Muscle of back (tissue), 11 donors: ENCODE results near the gene OAS2. TPM values are rescaled to one million over a fixed set of nuclear protein-coding genes. Genes with fewer than 3 reads are reported as not detected.
A peak's percentile ranks its signal among the peaks of the same experiment; 100 is the strongest.
"Not testable (repeated sequence)": the region's sequence is repeated elsewhere in the genome, so short reads cannot be mapped to it uniquely, and the experiment has no call there.

ENCODE experiments used
- DNase-seq, 3 donors: peaks; one replicate each; pipeline versions ENCODE4 v3.0.0 to v3.0.0-alpha.2; 2013
- polyA plus RNA-seq, 10 donors: library from polyadenylated mRNA; unstranded; fragments of 120-200 nt; gene quantifications; one replicate each; pipeline ENCODE4 v1.2.1, GENCODE V29; 2013; ENCODE audit not compliant: insufficient read length in 10 of 10

The OAS2 gene
- polyA plus RNA-seq, 10 donors = 1.6 to 6.6 (median 2.7) TPM

DNA sequence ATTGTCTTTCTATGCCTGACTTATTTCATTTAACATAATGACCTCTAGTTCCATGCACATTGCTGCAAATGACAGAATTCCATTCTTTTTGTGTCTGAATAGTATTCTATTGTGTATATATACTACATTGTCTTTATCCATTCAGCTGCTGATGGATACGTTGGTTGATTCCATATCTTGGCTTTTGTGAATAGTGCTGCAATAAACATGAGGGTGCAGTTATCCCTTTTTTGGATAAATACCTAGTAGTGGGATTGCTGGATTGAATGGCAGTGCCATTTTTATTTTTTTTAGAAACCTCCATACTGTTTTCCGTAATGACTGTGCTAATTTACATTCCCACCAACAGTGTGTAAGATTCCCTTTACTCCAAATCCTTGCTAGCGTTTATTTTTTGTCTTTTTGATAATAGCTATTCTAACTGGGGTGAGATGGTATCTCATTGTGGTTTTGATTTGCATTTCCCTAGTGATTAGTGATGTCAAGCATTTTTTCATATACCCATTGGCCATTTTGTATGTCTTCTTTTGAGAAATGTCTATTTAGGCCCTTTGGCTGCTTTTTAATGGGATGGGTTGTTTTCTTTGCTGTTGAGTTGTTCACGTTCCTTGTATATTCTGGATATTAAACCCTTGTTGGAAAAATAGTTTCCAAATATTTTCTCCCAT is 2.3 kb downstream of the OAS2 start:
- DNase-seq = no peak

DNA sequence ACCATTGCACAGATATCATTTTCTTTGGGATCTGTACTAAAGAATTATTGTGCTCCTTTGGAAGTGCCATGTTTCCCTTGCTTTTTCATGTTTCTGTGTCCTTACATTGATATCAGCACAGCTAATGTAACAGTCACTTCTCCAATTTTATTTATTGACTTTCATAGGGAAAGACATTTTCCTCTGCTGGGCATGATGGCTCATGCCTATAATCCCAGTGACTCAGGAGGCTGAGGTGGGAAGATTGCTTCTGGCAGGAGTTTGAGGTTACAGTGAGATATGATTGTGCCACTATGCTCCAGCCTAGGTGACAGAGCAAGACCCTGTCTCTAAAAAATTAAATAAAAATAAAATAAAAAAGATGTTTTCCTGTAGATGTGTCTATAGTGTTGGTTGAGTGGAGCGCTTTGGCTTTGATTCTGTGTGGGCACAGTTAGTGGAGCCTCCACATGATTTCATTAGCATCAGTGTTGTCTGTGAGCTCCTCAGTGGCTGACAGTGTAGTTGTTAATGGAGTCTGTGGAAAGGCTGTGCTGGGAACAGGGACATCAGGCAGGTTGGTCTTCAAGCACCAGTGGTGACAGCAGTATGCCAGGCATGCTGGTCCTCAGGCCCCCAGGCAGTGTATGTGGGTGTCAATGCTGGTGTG is 7.4 kb downstream of the OAS2 start:
- DNase-seq = no peak

DNA sequence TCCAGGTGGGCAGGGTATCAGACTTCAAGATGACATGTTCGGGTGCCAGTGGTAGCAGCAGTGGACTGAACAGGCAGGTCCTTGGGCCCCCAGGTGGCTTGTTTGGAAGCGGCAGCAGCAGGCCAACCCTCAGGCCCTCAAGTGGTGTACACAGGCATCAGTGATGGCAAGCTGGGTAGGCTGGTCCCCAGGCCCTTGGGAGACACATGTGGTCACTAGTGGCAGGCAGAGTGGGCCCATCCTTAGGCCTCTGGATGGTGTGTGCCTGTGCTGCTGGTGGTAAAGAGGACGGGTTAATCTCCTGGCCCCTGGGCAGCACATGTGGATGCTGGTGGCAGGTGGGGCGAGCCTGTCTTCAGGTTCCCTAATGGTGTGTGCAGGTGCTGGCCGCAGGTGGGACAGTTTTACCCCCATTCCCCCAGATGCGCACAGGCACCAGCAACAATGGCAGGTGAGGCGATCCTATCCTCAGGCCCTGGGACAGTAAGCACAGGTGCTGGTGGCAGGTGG is 8.0 kb downstream of the OAS2 start:
- DNase-seq = no peak

DNA sequence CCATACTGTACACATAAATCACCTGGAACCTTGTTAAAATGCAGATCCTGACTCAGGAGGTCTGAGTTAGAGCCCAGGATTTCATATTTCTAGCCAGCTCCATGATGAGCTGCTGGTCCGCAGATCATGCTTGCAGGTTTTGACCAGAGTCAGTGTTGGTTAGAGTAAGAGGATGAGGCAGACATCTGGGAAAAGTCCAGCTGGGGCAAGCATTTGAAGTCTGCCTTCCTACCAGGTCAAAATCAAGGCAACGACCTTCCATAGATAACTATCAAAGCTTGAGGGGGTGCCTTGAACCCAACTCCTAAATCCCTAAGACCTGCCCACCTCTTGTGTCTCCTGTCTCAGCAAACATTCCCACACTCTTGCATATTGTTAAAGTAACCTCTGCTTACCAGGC is 9.2 kb downstream of the OAS2 start:
- no peak for DNase-seq

DNA sequence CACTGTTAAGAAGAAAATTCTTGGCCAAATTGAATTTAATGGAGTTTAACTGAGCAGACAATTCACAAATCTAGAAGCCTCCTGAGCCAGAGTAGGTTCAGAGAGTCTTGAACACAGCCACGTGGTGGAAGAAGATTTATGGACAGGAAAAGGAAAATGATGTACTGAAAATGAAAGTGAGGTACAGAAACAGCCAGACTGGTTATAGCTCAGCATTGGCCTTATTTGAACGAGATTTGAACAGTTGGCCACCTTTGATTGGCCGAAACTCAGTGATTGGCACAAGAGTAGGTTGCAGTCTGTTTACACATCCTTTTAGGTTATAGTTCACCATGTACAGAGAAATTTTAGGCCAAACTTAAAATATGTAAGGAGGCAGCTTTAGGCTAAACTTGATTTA is 9.9 kb downstream of the OAS2 start:
- no peak for DNase-seq

DNA sequence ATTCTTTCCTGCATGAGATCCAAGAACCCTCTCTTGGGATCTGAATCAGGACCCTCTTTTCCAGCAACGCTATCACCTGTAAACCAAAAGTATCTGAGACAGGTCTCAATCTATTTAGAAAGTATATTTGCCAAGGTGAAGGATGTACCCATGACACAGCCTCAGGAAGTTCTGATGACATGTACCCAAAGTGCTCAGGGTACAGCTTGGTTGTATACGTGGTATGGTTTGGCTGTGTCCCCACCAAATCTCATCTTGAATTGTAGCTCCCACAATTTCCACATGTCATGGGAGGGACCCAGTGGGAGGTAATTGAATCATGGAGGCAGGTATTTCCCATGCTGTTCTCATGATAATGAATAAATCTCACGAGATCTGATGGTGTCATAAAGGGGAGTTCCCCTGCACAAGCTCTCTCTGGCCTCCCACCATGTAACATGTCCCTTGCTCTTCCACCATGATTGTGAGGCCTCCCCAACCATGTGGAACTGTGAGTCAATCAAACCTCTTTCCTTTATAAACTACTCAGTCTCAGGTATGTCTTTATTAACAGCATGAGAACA is 10.6 kb downstream of the OAS2 start:
- not testable (repeated sequence) for DNase-seq

DNA sequence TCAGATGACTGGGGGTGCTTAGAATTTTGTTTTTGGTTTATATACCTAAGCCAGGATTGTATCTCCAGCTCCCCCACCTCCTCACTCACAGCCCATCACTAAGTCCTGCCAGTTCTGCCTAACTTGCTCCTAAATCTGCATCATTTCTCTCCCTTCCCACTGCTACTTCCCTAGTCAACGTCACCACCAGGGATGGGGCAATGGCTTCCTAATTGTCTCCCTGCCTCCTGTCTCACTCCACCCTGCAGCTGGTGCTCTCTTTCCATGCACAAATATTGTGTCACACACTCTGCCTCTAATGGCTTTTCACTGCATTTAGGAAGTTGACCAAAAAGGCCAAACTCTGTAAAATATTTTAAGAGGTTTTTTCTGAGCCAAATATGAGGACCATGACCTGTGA is 11.5 kb downstream of the OAS2 start:
- DNase-seq = no peak

DNA sequence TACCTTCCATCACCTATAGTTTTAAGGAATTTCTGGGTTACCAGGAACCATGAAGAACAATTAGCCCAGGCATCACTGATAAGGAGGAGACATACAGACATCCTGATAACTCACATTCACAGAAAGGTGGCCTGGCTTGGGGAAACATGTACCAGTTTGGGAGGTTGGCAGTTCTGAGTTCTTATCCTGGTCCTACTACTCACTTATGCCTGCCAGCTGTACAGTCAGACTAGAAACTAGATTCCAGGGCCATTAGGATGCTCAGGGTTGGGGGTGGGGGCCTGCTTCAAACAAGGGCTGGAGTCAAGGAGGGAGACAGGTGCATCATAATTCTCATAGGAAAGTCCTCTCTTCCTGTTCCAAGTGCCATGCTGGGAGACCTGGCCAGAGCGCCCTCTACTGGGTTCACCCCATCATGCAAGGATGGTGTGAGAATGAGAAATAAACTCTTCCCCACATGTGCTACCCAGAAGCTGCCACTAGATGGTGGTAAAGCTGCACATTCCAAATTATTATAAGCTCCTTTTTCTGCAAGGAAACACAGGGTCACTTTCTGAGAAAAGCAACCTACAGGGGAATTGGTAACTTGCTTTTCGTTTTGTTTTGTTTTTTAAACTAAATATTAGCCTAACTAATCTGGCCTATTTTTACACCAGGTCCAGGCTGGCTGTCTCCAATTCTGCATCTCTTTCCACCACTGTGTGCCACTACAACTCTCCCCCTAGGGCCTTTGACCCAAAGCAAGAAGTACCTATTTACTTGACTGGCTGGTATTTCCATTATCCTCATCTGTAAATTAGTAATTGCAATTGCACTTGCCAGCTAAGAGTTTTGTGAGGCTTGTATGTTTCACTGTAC is 14.5 kb downstream of the OAS2 start:
- DNase-seq = peak; percentile 9 to 67 (median 23)

DNA sequence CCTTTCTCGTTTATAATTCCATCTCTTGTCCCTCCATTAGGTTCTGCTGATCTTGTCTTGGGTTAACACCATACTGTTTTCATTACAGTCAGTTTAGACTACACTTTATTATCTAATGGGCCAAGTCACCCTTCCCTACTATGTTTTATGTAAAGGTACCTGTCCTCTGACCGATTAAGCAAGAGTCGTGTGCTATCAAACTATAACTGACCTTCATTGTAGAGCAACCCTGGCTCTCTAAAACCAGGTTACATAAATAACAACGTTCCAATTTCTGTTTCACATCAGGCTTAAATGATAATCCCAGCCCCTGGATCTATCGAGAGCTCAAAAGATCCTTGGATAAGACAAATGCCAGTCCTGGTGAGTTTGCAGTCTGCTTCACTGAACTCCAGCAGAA is 16.7 kb downstream of the OAS2 start:
- DNase-seq = no peak

DNA sequence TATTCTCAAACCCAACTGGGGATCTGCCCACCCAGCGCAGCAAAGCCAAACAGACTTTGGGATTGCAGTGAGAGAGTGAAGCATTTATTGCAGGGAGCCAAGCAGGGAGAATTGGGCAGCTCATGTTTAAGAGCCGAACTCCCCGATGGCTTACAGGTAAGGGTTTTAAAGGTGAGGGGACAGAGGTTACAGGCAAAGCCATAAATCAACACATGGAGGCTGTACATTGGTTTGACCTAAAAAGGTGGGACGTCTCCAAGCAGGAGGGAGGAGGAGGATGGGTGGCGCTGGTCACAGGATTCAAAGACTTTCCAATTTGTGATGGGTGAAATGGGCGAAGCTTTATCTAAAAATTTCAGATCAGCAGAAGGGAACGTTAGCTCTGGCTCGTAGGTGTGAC is 18.2 kb downstream of the OAS2 start:
- no peak for DNase-seq

DNA sequence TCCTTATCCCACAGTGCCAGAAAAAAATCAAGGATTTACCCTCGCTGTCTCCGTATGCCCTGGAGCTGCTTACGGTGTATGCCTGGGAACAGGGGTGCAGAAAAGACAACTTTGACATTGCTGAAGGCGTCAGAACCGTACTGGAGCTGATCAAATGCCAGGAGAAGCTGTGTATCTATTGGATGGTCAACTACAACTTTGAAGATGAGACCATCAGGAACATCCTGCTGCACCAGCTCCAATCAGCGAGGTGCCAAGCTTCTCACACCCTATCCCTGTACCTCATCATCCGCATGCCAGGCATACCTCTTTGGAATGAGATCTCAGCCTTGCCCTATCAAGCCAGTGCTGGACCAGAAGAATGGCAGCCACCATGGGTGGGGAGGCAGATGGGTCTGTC is 19.2 kb downstream of the OAS2 start:
- no peak for DNase-seq

DNA sequence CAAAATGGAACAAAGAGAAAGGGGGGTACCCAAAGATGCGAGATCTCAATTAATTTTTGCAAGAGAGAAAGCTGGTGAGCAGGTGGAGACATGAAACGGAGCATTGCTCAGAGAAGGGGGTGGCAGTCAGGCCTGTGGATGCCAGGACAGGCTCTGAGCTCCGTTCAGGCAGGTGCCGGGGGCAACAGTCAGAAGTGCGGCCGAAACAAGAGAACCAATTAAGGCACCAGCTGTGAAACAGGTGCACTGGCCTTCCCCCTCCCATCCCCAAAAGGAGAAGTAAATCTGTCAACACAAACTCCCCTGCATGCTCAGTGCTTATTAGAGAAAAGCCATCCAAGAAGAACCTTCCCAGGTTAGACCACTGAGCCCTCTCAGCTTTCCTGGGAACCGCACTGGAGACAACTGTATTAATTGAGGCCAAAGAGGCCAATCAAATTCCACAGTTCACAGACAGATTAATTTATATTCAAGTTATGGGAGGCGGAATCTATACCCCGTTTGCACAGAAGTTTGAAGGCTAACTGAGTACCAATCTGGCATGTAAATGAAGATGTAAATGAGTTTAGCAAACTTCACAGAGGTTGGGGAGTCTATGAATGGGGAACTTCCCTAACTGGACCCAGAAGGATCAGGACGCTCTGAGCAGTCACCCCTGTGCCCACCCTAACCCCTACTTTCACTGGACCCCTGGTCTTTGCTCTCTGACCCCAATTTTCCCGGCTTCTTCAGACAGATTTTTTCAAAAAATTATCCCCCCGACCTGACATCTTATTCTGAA is 20.9 kb downstream of the OAS2 start:
- DNase-seq = no peak

DNA sequence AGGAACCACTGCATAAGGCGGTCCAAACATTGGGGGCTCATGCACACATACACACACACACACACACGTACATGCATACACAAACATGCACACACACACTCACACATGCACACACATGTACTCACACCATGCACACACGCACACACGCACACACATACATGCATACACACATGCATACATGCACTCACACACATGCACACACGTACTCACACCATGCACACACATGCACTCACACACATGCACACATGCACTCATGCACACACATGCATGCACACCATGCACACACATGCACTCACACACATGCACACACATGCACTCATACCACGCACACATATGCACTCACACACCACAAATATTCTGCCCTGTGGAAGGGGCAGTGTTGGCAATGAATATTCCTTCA is 22.1 kb downstream of the OAS2 start:
- no peak for DNase-seq

DNA sequence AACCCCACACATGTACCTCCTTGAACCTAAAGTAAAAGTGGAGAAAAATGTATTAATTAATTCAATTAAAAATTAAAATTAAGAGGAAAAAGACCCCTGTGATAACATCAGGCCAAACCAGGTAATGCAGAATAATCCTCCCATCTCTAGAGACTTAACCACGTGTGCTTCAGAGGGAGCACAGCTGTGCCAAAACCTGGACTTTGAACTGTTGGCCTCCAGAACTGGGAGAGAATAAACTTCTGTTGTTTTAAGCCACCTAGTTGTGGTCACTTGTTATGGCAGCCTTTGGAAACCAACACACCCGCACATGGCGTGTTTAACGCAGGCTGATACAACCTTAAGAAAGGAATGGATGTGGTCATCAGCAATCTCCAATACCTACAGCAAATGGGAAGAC is 23.8 kb downstream of the OAS2 start:
- DNase-seq = peak in 1 of 3 donors; percentile 1

DNA sequence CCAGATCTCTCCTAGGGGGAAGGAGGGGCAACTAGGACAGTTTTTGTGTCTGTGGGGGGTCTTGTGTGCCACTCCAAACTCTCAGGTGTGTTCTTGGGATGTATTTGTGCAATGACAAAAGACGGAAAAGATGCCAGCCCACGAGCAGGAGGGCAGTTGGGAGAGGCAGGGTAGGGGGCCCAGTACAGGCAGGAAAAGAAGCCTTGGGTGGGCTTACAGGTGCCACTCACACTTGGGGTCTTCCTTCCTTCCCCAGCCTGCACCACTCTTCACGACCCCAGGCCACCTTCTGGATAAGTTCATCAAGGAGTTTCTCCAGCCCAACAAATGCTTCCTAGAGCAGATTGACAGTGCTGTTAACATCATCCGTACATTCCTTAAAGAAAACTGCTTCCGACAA is 24.4 kb downstream of the OAS2 start:
- DNase-seq = no peak

DNA sequence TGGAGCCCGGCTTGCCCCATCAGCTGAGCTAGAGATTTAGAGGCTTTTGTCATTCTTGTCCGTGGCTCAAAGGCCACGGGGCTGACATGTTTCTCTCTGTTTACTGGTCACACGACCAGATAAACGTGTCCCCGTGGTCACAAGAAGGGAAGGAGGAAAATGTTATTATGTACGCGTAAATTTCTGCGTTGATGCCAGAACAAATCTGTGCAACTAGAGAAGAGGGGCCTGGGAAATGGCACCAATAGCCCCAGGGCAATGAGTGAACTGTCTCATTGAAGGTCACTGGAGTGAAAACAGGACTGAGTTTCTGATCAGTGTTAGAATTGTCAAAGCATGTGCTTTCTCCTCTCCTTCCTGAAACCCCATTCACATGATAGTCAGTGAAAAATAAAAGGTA is 25.3 kb downstream of the OAS2 start:
- DNase-seq = no peak

DNA sequence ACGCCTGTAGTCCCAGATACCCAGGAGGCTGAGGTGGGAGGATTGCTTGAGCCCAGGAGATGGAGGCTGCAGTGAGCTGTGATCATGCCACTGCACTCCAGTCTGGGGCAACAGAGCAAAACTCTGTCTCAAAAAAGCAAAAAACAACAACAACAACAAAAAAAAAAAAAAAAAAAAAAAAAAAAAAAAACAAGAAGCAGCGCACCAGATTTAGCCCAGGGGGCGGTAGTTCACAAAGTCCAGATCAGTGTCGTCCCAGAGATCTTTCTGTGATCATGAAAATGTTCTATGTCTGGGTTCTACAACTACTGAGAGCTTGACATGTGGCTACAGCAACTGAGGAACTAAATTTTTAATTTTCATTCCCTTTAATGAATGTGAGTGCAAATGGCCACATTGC is 27.4 kb downstream of the OAS2 start:
- DNase-seq = peak in 1 of 3 donors; percentile 16

DNA sequence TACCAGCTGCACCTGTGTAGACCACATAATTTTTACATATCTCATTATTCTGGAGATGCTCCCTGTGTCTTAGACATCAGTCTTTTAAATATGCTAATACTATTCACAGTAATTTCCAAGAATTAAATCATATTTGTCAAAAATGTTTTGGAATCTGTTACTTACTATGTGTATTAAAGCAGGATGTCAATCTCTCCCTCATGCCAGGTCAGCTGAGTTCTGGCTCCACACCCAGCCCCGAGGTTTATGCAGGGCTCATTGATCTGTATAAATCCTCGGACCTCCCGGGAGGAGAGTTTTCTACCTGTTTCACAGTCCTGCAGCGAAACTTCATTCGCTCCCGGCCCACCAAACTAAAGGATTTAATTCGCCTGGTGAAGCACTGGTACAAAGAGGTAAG is 27.9 kb downstream of the OAS2 start:
- no peak for DNase-seq

DNA sequence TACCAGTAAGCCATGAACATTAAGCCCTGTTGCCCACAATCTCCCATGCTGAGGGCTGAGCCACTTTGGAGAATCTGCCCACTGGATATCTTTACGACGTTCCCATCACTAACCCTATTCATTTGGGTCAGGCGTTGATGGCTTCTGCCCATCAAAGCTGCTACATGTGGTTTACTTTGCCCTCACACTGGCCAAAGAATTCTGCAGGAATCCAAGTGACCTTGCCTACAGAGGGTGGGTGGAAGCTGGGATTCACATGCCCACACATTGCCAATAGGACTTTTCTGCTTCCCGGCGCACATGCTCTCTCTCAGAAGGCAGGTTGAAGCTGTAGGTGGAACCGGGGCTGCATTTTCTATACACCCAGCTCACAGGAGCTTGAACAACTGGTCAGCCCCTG is 28.3 kb downstream of the OAS2 start:
- no peak for DNase-seq

DNA sequence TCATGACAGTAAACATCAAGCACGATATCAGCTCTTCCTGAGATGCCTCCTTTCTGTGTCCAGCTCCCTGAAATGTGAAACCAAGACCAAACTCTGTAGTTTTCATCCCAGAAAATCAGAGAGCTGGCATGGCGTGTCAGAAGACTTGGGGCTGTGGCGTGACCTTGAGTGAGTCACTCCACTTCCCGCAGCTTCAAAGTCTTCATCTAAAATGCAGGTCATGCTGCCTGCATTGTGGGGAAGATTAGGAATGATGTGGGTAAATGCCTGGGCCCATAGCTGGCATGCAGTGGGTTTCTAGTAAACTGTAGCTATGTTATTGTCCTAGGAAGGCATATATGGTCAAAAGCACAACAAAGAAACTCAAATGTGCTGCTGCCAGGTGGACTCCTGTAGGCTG is 28.8 kb downstream of the OAS2 start:
- DNase-seq = no peak

DNA sequence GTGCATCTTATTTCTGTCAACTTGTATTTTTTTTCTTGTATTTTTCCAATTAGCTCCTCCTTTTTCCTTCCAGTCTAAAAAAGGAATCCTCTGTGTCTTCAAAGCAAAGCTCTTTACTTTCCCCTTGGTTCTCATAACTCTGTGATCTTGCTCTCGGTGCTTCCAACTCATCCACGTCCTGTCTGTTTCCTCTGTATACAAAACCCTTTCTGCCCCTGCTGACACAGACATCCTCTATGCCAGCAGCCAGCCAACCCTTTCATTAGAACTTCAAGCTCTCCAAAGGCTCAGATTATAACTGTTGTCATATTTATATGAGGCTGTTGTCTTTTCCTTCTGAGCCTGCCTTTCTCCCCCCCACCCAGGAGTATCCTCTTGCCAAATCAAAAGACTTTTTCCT is 32.4 kb downstream of the OAS2 start:
- DNase-seq = no peak

DNA sequence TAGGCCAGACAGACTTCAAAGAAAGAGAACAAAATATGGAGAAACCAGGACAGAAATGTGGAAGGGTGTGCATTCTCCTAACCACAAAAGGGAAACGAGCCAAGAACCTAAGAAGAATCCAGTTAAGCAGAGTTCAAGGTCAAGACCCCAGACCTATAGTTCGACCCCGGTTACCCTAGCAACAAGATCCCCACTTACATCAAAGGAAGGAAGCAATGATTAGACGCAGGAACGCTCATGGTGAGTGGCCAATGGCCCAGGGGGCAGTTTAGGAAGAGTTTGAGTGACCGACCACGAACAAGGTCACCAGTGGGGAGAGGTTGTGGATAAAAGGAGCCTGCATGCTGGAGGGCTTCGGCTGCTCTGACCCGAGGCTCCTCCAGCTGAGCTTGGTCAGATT is 36.2 kb downstream of the OAS2 start:
- DNase-seq = no peak
